A673 (cell line): Measurements from ENCODE around the gene METRNL. TPM values are rescaled to one million over a fixed set of nuclear protein-coding genes. Genes with fewer than 3 reads are reported as not detected.

Experiments used
- BruUV-seq: library from RNA; stranded (reverse); fragments of 400-500 nt; replicated peaks from 2 replicates; lab custom pipeline; 2021; lab: Mats Ljungman, UMichigan
- CTCF ChIA-PET: fragments of 300-600 bp; sonication (Branson Sonifier 250); formaldehyde crosslinking; loops from one replicate; lab custom pipeline; 2022; ENCODE audit warnings: antibody characterized with exemption; lab: Charles Lee
- POLR2A ChIA-PET: fragments of 300-600 bp; sonication (Branson Sonifier 250); formaldehyde crosslinking; loops from one replicate; lab custom pipeline; 2022; ENCODE audit warnings: antibody characterized with exemption; ENCODE audit not compliant: low non-redundant PET; lab: Charles Lee
- DNase-seq: peaks from one replicate; pipeline ENCODE4 v3.0.0-alpha.2; 2015; ENCODE audit warnings: low spot score
- H3K27ac ChIP-seq: fragments of 200-600 bp; sonication (generic); 2 replicates; pipeline ENCODE4 v1.5.1; 2016; ENCODE audit warnings: mixed run types, low read depth, mild to moderate bottlenecking, mixed read lengths, antibody characterized with exemption, low read length; ENCODE audit not compliant: poor library complexity, severe bottlenecking
- H3K27me3 ChIP-seq: fragments of 200-600 bp; sonication (generic); replicated peaks from 2 replicates; pipeline ENCODE4 v1.6.1; 2017; ENCODE audit warnings: mixed run types, low read depth, mild to moderate bottlenecking, mixed read lengths, antibody characterized with exemption, low read length; ENCODE audit not compliant: insufficient read depth, poor library complexity
- H3K36me3 ChIP-seq: fragments of 200-600 bp; sonication (generic); 2 replicates; pipeline ENCODE4 v1.6.1; 2016; ENCODE audit warnings: mixed run types, mild to moderate bottlenecking, mixed read lengths, antibody characterized with exemption, low read length; ENCODE audit not compliant: insufficient read depth, poor library complexity, severe bottlenecking
- H3K4me1 ChIP-seq: fragments of 200-600 bp; sonication (generic); 2 replicates; pipeline ENCODE4 v1.6.1; 2017; ENCODE audit warnings: mixed run types, mild to moderate bottlenecking, mixed read lengths, antibody characterized with exemption, low read length; ENCODE audit not compliant: insufficient read depth, poor library complexity, severe bottlenecking
- H3K4me3 ChIP-seq: fragments of 200-600 bp; sonication (generic); 2 replicates; pipeline ENCODE4 v1.5.1; 2016; ENCODE audit warnings: low read depth, mixed run types, mild to moderate bottlenecking, mixed read lengths, low read length; ENCODE audit not compliant: poor library complexity, severe bottlenecking
- H3K9me3 ChIP-seq: fragments of 200-600 bp; sonication (generic); 2 replicates; pipeline ENCODE4 v1.6.1; 2016; ENCODE audit warnings: mixed run types, low read depth, mild to moderate bottlenecking, mixed read lengths, antibody characterized with exemption, low read length; ENCODE audit not compliant: poor library complexity, severe bottlenecking
- EZH2 ChIP-seq: fragments of 200-600 bp; sonication (generic); IDR thresholded peaks from 2 replicates; pipeline ENCODE4 v1.6.1; 2017; ENCODE audit warnings: borderline replicate concordance, low read depth, mild to moderate bottlenecking, mixed read lengths, antibody characterized with exemption, low read length; ENCODE audit not compliant: poor library complexity, severe bottlenecking
- intact Hi-C: fragments of 100-400 bp; cut with micrococcal nuclease; formaldehyde crosslinking; loops from one replicate; pipeline ENCODE4 v1.10.0; 2022; ENCODE audit not compliant: unreplicated experiment
- total RNA-seq: library from RNA; stranded (reverse); gene quantifications from 2 replicates; pipeline ENCODE4 v1.2.3, GENCODE V29; 2021
- TF ChIP-seq, protein P1 (sequence below): fragments of 300-800, 200-600 bp; sonication (generic); conservative IDR thresholded peaks from 2 replicates; pipeline ENCODE4 v1.5.1; 2017; ENCODE audit warnings: low read depth, mild to moderate bottlenecking, antibody characterized with exemption, low read length, moderate library complexity, mixed read lengths

METRNL gene
- total RNA-seq, 1 experiment from 2014 or later, result 16.5 TPM

- no peaks in the 10 kb centered on the region for H3K4me1 ChIP-seq
- no peaks in the 10 kb centered on the region for H3K9me3 ChIP-seq
- no peaks in the 10 kb centered on the region for H3K27me3 ChIP-seq
- no peaks in the 10 kb centered on the region for H3K36me3 ChIP-seq
- no TSS peak for BruUV-seq
- ChIA-PET CTCF (interaction anchor here (0.6 kb wide), 1 partner anchor 228 kb away, joined by 3 read pairs; no protein-coding TSS in a partner anchor), POLR2A (no interaction called here)
- no peak overlapping the region for H3K27ac ChIP-seq
- TF ChIP-seq EZH2, result no peak
- TF ChIP-seq, protein P1, sequence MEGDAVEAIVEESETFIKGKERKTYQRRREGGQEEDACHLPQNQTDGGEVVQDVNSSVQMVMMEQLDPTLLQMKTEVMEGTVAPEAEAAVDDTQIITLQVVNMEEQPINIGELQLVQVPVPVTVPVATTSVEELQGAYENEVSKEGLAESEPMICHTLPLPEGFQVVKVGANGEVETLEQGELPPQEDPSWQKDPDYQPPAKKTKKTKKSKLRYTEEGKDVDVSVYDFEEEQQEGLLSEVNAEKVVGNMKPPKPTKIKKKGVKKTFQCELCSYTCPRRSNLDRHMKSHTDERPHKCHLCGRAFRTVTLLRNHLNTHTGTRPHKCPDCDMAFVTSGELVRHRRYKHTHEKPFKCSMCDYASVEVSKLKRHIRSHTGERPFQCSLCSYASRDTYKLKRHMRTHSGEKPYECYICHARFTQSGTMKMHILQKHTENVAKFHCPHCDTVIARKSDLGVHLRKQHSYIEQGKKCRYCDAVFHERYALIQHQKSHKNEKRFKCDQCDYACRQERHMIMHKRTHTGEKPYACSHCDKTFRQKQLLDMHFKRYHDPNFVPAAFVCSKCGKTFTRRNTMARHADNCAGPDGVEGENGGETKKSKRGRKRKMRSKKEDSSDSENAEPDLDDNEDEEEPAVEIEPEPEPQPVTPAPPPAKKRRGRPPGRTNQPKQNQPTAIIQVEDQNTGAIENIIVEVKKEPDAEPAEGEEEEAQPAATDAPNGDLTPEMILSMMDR, result no peak
- no peak overlapping the region for H3K4me3 ChIP-seq
- no peak for DNase-seq
- intact Hi-C loops, result no loop called here
Measured at GRCh38 chr17:83071365-83071764, 8.0 kb upstream of the METRNL start.

- intact Hi-C loops, result no loop called here
- H3K4me1 ChIP-seq, result no peaks in the 10 kb centered on the region
- TF ChIP-seq EZH2, result no peak
- TF ChIP-seq, protein P1, result no peak
- no TSS peak for BruUV-seq
- H3K27me3 ChIP-seq, result no peaks in the 10 kb centered on the region
- no peak overlapping the region for H3K27ac ChIP-seq
- H3K36me3 ChIP-seq, result no peaks in the 10 kb centered on the region
- POLR2A ChIA-PET, result no interaction called here
- CTCF ChIA-PET, result interaction anchor here (0.6 kb wide), 1 partner anchor 228 kb away, joined by 3 read pairs; no protein-coding TSS in a partner anchor
- no peaks in the 10 kb centered on the region for H3K9me3 ChIP-seq
- H3K4me3 ChIP-seq, result no peak overlapping the region
- no peak for DNase-seq
Measured at GRCh38 chr17:83071966-83072562, 7.3 kb upstream of the METRNL start.

GRCh38 chr17:83072600-83073358 lies 6.6 kb upstream of the METRNL start:
- BruUV-seq, result no TSS peak
- TF ChIP-seq, protein P1, result no peak
- no peak for TF ChIP-seq EZH2
- Histone ChIP-seq H3K27ac (no peak overlapping the region), H3K4me3 (no peak overlapping the region), H3K27me3 (no peaks in the 10 kb centered on the region), H3K9me3 (no peaks in the 10 kb centered on the region), H3K4me1 (no peaks in the 10 kb centered on the region), H3K36me3 (no peaks in the 10 kb centered on the region)
- ChIA-PET POLR2A (no interaction called here), CTCF (no interaction called here)
- intact Hi-C loops, result no loop called here
- no peak for DNase-seq
